Gastroesophageal sphincter (tissue), 3 donors: ENCODE measurements around the gene WASF1.

Source experiments
- EP300 ChIP-seq: sonication (generic); formaldehyde crosslinking; IDR thresholded peaks from one replicate; pipeline ENCODE4 v1.6.1; 2017; ENCODE audit warnings: antibody characterized with exemption, mild to moderate bottlenecking
- TF ChIP-seq, protein P1 (sequence below), 4 experiments: fragments of 200-600 bp in 2 of 4; fragments of 450-650 bp in 2 of 4; sonication (generic) in 1 of 4; IDR thresholded peaks; one replicate each; pipeline ENCODE4 v1.5.1; 2017 to 2019; ENCODE audit warnings: antibody characterized with exemption in 4 of 4, mild to moderate bottlenecking in 2 of 4, moderate library complexity in 2 of 4

DNA sequence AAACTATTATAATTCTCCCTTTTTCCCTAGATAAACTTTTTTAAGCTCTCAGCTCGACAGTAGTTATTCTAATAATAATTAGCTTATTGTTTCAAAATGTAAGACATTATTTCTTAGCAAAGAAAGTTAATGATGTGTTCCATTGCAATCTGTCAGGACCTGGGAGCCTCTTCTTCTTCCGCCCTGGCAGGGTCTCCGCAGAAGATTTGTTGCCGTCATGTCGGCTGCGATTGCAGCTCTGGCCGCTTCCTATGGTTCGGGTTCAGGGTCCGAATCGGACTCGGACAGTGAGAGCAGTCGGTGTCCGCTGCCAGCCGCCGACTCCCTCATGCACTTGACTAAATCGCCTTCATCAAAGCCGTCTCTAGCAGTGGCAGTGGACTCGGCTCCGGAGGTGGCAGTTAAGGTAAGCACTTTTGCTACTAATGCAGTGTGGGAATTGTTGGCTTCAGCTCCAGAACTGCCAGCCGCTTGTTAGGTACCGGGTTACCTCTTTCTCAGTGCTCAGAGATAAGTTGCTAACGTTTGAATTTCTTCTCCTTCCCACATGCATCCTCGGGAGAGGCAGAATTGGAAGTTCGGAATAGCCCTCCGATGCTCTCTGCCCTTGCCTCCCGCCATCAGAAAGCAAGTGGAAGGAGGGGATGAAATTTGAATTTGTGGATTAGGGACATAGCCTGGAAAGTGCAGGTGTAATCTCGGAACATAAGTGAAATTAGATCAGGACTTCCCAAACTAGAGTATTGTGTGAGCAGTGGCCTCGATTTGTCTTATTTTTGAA, 948 bp upstream of the WASF1 start, which contains the start of gene CDC40:
- TF ChIP-seq, protein P1, sequence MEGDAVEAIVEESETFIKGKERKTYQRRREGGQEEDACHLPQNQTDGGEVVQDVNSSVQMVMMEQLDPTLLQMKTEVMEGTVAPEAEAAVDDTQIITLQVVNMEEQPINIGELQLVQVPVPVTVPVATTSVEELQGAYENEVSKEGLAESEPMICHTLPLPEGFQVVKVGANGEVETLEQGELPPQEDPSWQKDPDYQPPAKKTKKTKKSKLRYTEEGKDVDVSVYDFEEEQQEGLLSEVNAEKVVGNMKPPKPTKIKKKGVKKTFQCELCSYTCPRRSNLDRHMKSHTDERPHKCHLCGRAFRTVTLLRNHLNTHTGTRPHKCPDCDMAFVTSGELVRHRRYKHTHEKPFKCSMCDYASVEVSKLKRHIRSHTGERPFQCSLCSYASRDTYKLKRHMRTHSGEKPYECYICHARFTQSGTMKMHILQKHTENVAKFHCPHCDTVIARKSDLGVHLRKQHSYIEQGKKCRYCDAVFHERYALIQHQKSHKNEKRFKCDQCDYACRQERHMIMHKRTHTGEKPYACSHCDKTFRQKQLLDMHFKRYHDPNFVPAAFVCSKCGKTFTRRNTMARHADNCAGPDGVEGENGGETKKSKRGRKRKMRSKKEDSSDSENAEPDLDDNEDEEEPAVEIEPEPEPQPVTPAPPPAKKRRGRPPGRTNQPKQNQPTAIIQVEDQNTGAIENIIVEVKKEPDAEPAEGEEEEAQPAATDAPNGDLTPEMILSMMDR (IDR thresholded peaks at IDR 0.05) = no peak
- no peak for TF ChIP-seq EP300
